K562 (cell line): ENCODE measurements around the gene FTSJ1. TPM values are rescaled to one million over a fixed set of nuclear protein-coding genes. Genes with fewer than 3 reads are reported as not detected.

Source experiments
- ASH1L ChIP-seq: fragments of 450-650 bp; IDR thresholded peaks from 2 replicates; pipeline ENCODE4 v1.6.1; 2018; ENCODE audit warnings: borderline replicate concordance, mild to moderate bottlenecking, low read depth; ENCODE audit not compliant: partially characterized antibody
- ATF1 ChIP-seq, 2 experiments: fragments of 450-650 bp in 1 of 2; IDR thresholded peaks; 2 replicates each; pipeline ENCODE4 v1.6.1; 2016; ENCODE audit warnings: missing compliant biosample characterization in 1 of 2, missing genetic modification characterization in 1 of 2
- BRCA1 ChIP-seq, 2 experiments: fragments of 450-650 bp in 1 of 2; sonication (generic) in 1 of 2; formaldehyde crosslinking in 1 of 2; IDR thresholded peaks; 2 replicates each; pipeline versions ENCODE4 v1.5.0 to v1.6.1; 2017 to 2020; ENCODE audit warnings: mild to moderate bottlenecking in 1 of 2, missing genetic modification reagents in 1 of 2
- COPS2 ChIP-seq: fragments of 450-650 bp; conservative IDR thresholded peaks from 2 replicates; pipeline ENCODE4 v1.6.1; 2016; ENCODE audit warnings: mild to moderate bottlenecking, moderate library complexity
- CTBP1 ChIP-seq: fragments of 450-650 bp; IDR thresholded peaks from 2 replicates; pipeline ENCODE4 v1.6.1; 2016; ENCODE audit warnings: borderline replicate concordance
- EP400 ChIP-seq: fragments of 450-650 bp; IDR thresholded peaks from 2 replicates; pipeline ENCODE4 v1.6.1; 2017; ENCODE audit warnings: antibody characterized with exemption, mild to moderate bottlenecking, moderate library complexity
- GTF2E2 ChIP-seq: fragments of 200-800 bp; sonication (Bioruptor generic); IDR thresholded peaks from 2 replicates; pipeline ENCODE4 v1.6.1; 2016; ENCODE audit warnings: missing genetic modification characterization, missing compliant biosample characterization
- GTF2F1 ChIP-seq: IDR thresholded peaks from 2 replicates; pipeline ENCODE4 v1.6.1; 2011; ENCODE audit warnings: low read depth, low read length, improper control_type of control experiment
- HIVEP1 ChIP-seq: fragments of 250-450 bp; sonication (Bioruptor Pico); IDR thresholded peaks from 2 replicates; pipeline ENCODE4 v1.4.0; 2020; ENCODE audit warnings: mild to moderate bottlenecking
- HOXB6 ChIP-seq: fragments of 250-450 bp; sonication (Bioruptor Pico); IDR thresholded peaks from 2 replicates; pipeline ENCODE4 v1.5.1; 2022; ENCODE audit warnings: mild to moderate bottlenecking, borderline replicate concordance
- JUND ChIP-seq, 2 experiments: IDR thresholded peaks; 2 replicates in 1 of 2; 3 replicates in 1 of 2; pipeline ENCODE4 v1.6.1; 2011; ENCODE audit warnings: borderline replicate concordance in 2 of 2, low read depth in 2 of 2, low read length in 2 of 2, improper control_type of control experiment in 1 of 2, missing biosample characterization in 1 of 2, missing genetic modification characterization in 1 of 2, missing genetic modification reagents in 1 of 2
- L3MBTL2 ChIP-seq: fragments of 450-650 bp; IDR thresholded peaks from 2 replicates; pipeline ENCODE4 v1.6.1; 2016; ENCODE audit warnings: mild to moderate bottlenecking, moderate library complexity
- MAFK ChIP-seq: IDR thresholded peaks from 2 replicates; pipeline ENCODE4 v1.6.1; 2011; ENCODE audit warnings: low read length, improper control_type of control experiment
- NFIC ChIP-seq: fragments of 450-650 bp; IDR thresholded peaks from 2 replicates; pipeline ENCODE4 v1.6.1; 2017; ENCODE audit warnings: mild to moderate bottlenecking, inconsistent platforms
- NR2C1 ChIP-seq, 2 experiments: fragments of 450-650 bp; IDR thresholded peaks; 2 replicates each; pipeline ENCODE4 v1.6.1; 2017; ENCODE audit warnings: mild to moderate bottlenecking in 2 of 2, antibody characterized with exemption in 1 of 2, inconsistent platforms in 1 of 2, missing compliant biosample characterization in 1 of 2, missing genetic modification characterization in 1 of 2
- NR2C2 ChIP-seq, 2 experiments: fragments of 200-800 bp in 1 of 2; sonication (Bioruptor generic) in 1 of 2; sonication (generic) in 1 of 2; formaldehyde crosslinking in 1 of 2; IDR thresholded peaks; 2 replicates each; pipeline versions ENCODE4 v1.6.1 to v1.8.0; 2016 to 2022; ENCODE audit warnings: mild to moderate bottlenecking in 1 of 2, missing compliant biosample characterization in 1 of 2, missing genetic modification characterization in 1 of 2, missing genetic modification reagents in 1 of 2
- POLR2A ChIP-seq: fragments of 450-650 bp; conservative IDR thresholded peaks from 2 replicates; pipeline ENCODE4 v1.6.1; 2016
- POLR2H ChIP-seq: IDR thresholded peaks from 2 replicates; pipeline ENCODE4 v1.6.1; 2016; ENCODE audit warnings: missing genetic modification characterization, low read depth, mild to moderate bottlenecking, control low read depth, missing compliant biosample characterization, moderate library complexity
- RBM14 ChIP-seq: fragments of 200-400 bp; formaldehyde crosslinking; IDR thresholded peaks from 2 replicates; pipeline ENCODE4 v1.6.1; 2018; ENCODE audit warnings: low read depth, mild to moderate bottlenecking, low read length, moderate library complexity, borderline replicate concordance; ENCODE audit not compliant: insufficient read depth
- SAP30 ChIP-seq: fragments of 200-600 bp; sonication (generic); IDR thresholded peaks from 2 replicates; pipeline ENCODE4 v1.6.1; 2012; ENCODE audit warnings: borderline replicate concordance, low read depth, mild to moderate bottlenecking, moderate library complexity, low read length, control low read depth, inconsistent platforms; ENCODE audit not compliant: insufficient read depth, poor library complexity, severe bottlenecking
- SREBF2 ChIP-seq: sonication (generic); formaldehyde crosslinking; IDR thresholded peaks from 2 replicates; pipeline ENCODE4 v1.4.0; 2020; ENCODE audit warnings: mild to moderate bottlenecking, missing genetic modification reagents
- ZBED1 ChIP-seq: IDR thresholded peaks from 2 replicates; pipeline ENCODE4 v1.6.1; 2014
- polyA plus RNA-seq, 8 experiments: library from polyadenylated mRNA; depleted of rRNA in 4 of 8; stranded (reverse) in 5 of 8; unstranded in 3 of 8; fragments of >200 nt; fragmentation: Nextera tagmentation in 2 of 8; fragmentation: Illumina TruSeq in 1 of 8; extraction: Ambion mirVana in 2 of 8; extraction: Trizol in 1 of 8; gene quantifications; 2 replicates each; pipeline versions ENCODE4 v1.2.1 to v1.2.3, GENCODE V29; 2011 to 2014; ENCODE audit warnings: inconsistent platforms in 1 of 8, missing spikeins in 1 of 8
- total RNA-seq, 7 experiments: library from RNA; depleted of rRNA in 6 of 7; stranded (reverse); fragments of >200 nt in 6 of 7; fragmentation: Illumina TruSeq in 2 of 7; extraction: Trizol in 2 of 7; gene quantifications; 2 replicates each; pipeline versions ENCODE4 v1.2.1 to v1.2.3, GENCODE V29; 2011 to 2021; ENCODE audit warnings: low replicate concordance in 1 of 7
- TF ChIP-seq, protein P1 (sequence below), 2 experiments: IDR thresholded peaks; 2 replicates each; pipeline ENCODE4 v1.6.1; 2011; ENCODE audit warnings: borderline replicate concordance in 1 of 2, control low read depth in 1 of 2, low read depth in 1 of 2, low read length in 1 of 2, mild to moderate bottlenecking in 1 of 2, mixed read lengths in 1 of 2, moderate library complexity in 1 of 2; ENCODE audit not compliant: insufficient read depth in 1 of 2, insufficient read length in 1 of 2, poor library complexity in 1 of 2, severe bottlenecking in 1 of 2; ENCODE audit errors: extremely low read depth in 1 of 2

Gene FTSJ1
- total and polyA plus RNA-seq, 9 of the 15 experiments (the other 6 are each of a cell fraction or from before 2014, with no cell fraction given): 12.2 to 95.6 (median 71.6) TPM

- TF ChIP-seq, protein P1, sequence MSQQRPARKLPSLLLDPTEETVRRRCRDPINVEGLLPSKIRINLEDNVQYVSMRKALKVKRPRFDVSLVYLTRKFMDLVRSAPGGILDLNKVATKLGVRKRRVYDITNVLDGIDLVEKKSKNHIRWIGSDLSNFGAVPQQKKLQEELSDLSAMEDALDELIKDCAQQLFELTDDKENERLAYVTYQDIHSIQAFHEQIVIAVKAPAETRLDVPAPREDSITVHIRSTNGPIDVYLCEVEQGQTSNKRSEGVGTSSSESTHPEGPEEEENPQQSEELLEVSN (IDR thresholded peaks at IDR 0.05; ENCODE audit: borderline replicate concordance in 1 of 2, extremely low read depth in 1 of 2, insufficient read depth in 1 of 2, insufficient read length in 1 of 2, low read depth in 1 of 2, low read length in 1 of 2, poor library complexity in 1 of 2, severe bottlenecking in 1 of 2): peak; percentile 20 to 24
- TF ChIP-seq ZBED1 (no peak), SAP30 (no peak), NFIC (no peak), POLR2A (peak; percentile 77), MAFK (no peak), NR2C2 (CRISPR knock-in tag; IDR thresholded peaks at IDR 0.05) (no peak), NR2C2 (tag; IDR thresholded peaks at IDR 0.05) (peak; percentile 43; the same call in 1 of the 2 replicates), SREBF2 (CRISPR knock-in tag) (no peak), BRCA1 (IDR thresholded peaks at IDR 0.05) (no peak), BRCA1 (CRISPR knock-in tag; IDR thresholded peaks at IDR 0.05) (no peak), GTF2E2 (tag) (no peak), ASH1L (peak; percentile 73), COPS2 (no peak), ATF1 (CRISPR knock-in tag; IDR thresholded peaks at IDR 0.05) (no peak), ATF1 (tag; IDR thresholded peaks at IDR 0.05) (peak; percentile 55), HIVEP1 (CRISPR knock-in tag) (no peak), JUND (IDR thresholded peaks at IDR 0.05; ENCODE audit: borderline replicate concordance, low read depth, low read length) (no peak), JUND (tag; IDR thresholded peaks at IDR 0.05; ENCODE audit: borderline replicate concordance, low read depth, low read length) (no peak; the same call in 2 of the 3 replicates), RBM14 (no peak), L3MBTL2 (peak; percentile 69), POLR2H (tag) (peak; percentile 74; the same call in 1 of the 2 replicates), NR2C1 (IDR thresholded peaks at IDR 0.05) (no peak), NR2C1 (tag; IDR thresholded peaks at IDR 0.05) (no peak), HOXB6 (no peak), EP400 (peak; percentile 75), CTBP1 (peak; percentile 69), GTF2F1 (peak; percentile 84)
Observed at GRCh38 chrX:48521353-48522243, 45.6 kb downstream of the FTSJ1 start, which contains the start of gene EBP (continued).
